Measurements from ENCODE around the gene HTR3D. TPM values are rescaled to one million over a fixed set of nuclear protein-coding genes. Genes with fewer than 3 reads are reported as not detected.

The HTR3D gene
- total and polyA plus RNA-seq, 2 of the 13 experiments (the other 11 are each of a cell fraction or from before 2014, with no cell fraction given), result not detected

- TF ChIP-seq ZNF280D (CRISPR knock-in tag; IDR thresholded peaks at IDR 0.05), result no peak
- TF ChIP-seq AHR (CRISPR knock-in tag; IDR thresholded peaks at IDR 0.05), result no peak
- no peak for TF ChIP-seq RARG (CRISPR knock-in tag; IDR thresholded peaks at IDR 0.05; ENCODE audit: low read depth)
- TF ChIP-seq ZMYM3 (CRISPR knock-in tag; IDR thresholded peaks at IDR 0.05), result no peak
- TF ChIP-seq RBFOX2 (IDR thresholded peaks at IDR 0.05; ENCODE audit: low read depth, low read length), result no peak
- peak; percentile 97 for TF ChIP-seq ZFP91 (CRISPR knock-in tag; IDR thresholded peaks at IDR 0.05; ENCODE audit: borderline replicate concordance)
- no peak for TF ChIP-seq PCBP2 (optimal IDR thresholded peaks at IDR 0.05; ENCODE audit: low read depth, low read length, poor library complexity, severe bottlenecking)
- TF ChIP-seq GABPB1 (CRISPR knock-in tag; IDR thresholded peaks at IDR 0.05), result no peak
- peak; percentile 46 to 84; a peak in 3 of 4 replicates for TF ChIP-seq NR2F1 (CRISPR knock-in tag; IDR thresholded peaks at IDR 0.05)
- TF ChIP-seq RCOR2 (CRISPR knock-in tag; IDR thresholded peaks at IDR 0.05), result peak; percentile 53; the same call in 1 of the 2 replicates
- no peak for TF ChIP-seq MAFG (CRISPR knock-in tag; IDR thresholded peaks at IDR 0.05)
- TF ChIP-seq KMT2A (CRISPR knock-in tag; IDR thresholded peaks at IDR 0.05), result peak; percentile 49; the same call in 1 of the 2 replicates
- TF ChIP-seq CHD2 (IDR thresholded peaks at IDR 0.05; ENCODE audit: low read depth, low read length), result no peak
- TF ChIP-seq ISX (CRISPR knock-in tag; conservative IDR thresholded peaks at IDR 0.05), result no peak
- TF ChIP-seq E2F1 (CRISPR knock-in tag; IDR thresholded peaks at IDR 0.05), result no peak
- TF ChIP-seq CBFB (CRISPR knock-in tag; IDR thresholded peaks at IDR 0.05), result 0 out of 2 replicates have a peak, but pooled peaks have one; percentile 64
- no peak for TF ChIP-seq SIN3B (IDR thresholded peaks at IDR 0.05; ENCODE audit: low read length)
- TF ChIP-seq NCOR1 (IDR thresholded peaks at IDR 0.05; ENCODE audit: borderline replicate concordance, low read length), result peak; percentile 72; the same call in 1 of the 2 replicates
- TF ChIP-seq ATF1 (CRISPR knock-in tag; IDR thresholded peaks at IDR 0.05), result no peak
- no peak for TF ChIP-seq CERS6 (CRISPR knock-in tag; IDR thresholded peaks at IDR 0.05)
- TF ChIP-seq ZNF747 (CRISPR knock-in tag; IDR thresholded peaks at IDR 0.05; ENCODE audit: borderline replicate concordance), result peak; percentile 64; the same call in 1 of the 2 replicates
- no peak for TF ChIP-seq ZNF883 (CRISPR knock-in tag; IDR thresholded peaks at IDR 0.05; ENCODE audit: not compliant biosample characterization)
- TF ChIP-seq FOXO4 (CRISPR knock-in tag; conservative IDR thresholded peaks at IDR 0.05), result no peak
Observed at GRCh38 chr3:183988216-183988790, 43.2 kb upstream of the HTR3D start (continued).

Data from HepG2 (cell line).